GM23338 (cell line): ENCODE measurements around the gene PRRC2A. TPM values are rescaled to one million over a fixed set of nuclear protein-coding genes. Genes with fewer than 3 reads are reported as not detected.

Experiments used
- ATAC-seq: fragments of 200-7000 bp; cut with Tn5 transposase; 3 replicates; pipeline ENCODE4 v1.9.1; 2020
- DNase-seq: peaks from one replicate; pipeline ENCODE4 v3.0.0-alpha.2; 2015; ENCODE audit warnings: low spot score
- H2AFZ ChIP-seq: fragments of 200-600 bp; sonication (generic); 2 replicates; pipeline ENCODE4 v1.8.0; 2016; ENCODE audit warnings: antibody characterized with exemption, mild to moderate bottlenecking, moderate library complexity
- H3F3A ChIP-seq: fragments of 200-600 bp; sonication (generic); replicated peaks from 2 replicates; pipeline ENCODE4 v1.8.0; 2017; ENCODE audit warnings: antibody characterized with exemption, mixed run types, low read depth
- H3K27ac ChIP-seq: fragments of 200-600 bp; sonication (generic); 2 replicates; pipeline ENCODE4 v1.6.1; 2016; ENCODE audit warnings: low read depth
- H3K27me3 ChIP-seq: fragments of 200-600 bp; sonication (generic); 2 replicates; pipeline ENCODE4 v1.8.0; 2016; ENCODE audit warnings: mild to moderate bottlenecking, mixed run types, moderate library complexity; ENCODE audit not compliant: insufficient read depth
- H3K36me3 ChIP-seq: fragments of 200-600 bp; sonication (generic); 2 replicates; pipeline ENCODE4 v1.8.0; 2016; ENCODE audit warnings: mild to moderate bottlenecking; ENCODE audit not compliant: insufficient read depth
- H3K4me1 ChIP-seq: fragments of 200-600 bp; sonication (generic); 2 replicates; pipeline ENCODE4 v1.8.0; 2016; ENCODE audit warnings: mild to moderate bottlenecking, moderate library complexity; ENCODE audit not compliant: insufficient read depth
- H3K4me2 ChIP-seq: fragments of 200-600 bp; sonication (generic); 2 replicates; pipeline ENCODE4 v1.7.1; 2017; ENCODE audit warnings: mixed run types
- H3K4me3 ChIP-seq: fragments of 200-600 bp; sonication (generic); 2 replicates; pipeline ENCODE4 v1.6.1; 2016; ENCODE audit warnings: mixed run types
- H3K79me2 ChIP-seq: fragments of 200-600 bp; sonication (generic); replicated peaks from 2 replicates; pipeline ENCODE4 v1.8.0; 2017; ENCODE audit warnings: mild to moderate bottlenecking; ENCODE audit not compliant: insufficient read depth
- H3K9me2 ChIP-seq: fragments of 200-600 bp; sonication (generic); 2 replicates; pipeline ENCODE4 v1.8.0; 2017; ENCODE audit not compliant: insufficient read depth
- H4K20me1 ChIP-seq: fragments of 200-600 bp; sonication (generic); replicated peaks from 2 replicates; pipeline ENCODE4 v1.8.0; 2017; ENCODE audit warnings: mild to moderate bottlenecking; ENCODE audit not compliant: insufficient read depth
- H3K27ac Mint-ChIP-seq: 2 replicates; pipeline ENCODE4 v1.8.0; 2020; ENCODE audit warnings: inconsistent platforms, mild to moderate bottlenecking, moderate library complexity, mixed read lengths
- H3K27me3 Mint-ChIP-seq: 3 replicates; pipeline ENCODE4 v1.8.0; 2022; ENCODE audit warnings: low read depth, mild to moderate bottlenecking, moderate library complexity, mixed read lengths, inconsistent platforms; ENCODE audit not compliant: insufficient read depth, poor library complexity
- H3K36me3 Mint-ChIP-seq: 3 replicates; pipeline ENCODE4 v1.8.0; 2021; ENCODE audit warnings: low read depth, mild to moderate bottlenecking, inconsistent platforms, moderate library complexity, mixed read lengths
- H3K4me1 Mint-ChIP-seq: 3 replicates; pipeline ENCODE4 v1.8.0; 2020; ENCODE audit warnings: mild to moderate bottlenecking, inconsistent platforms, mixed read lengths
- H3K4me3 Mint-ChIP-seq: 3 replicates; pipeline ENCODE4 v1.8.0; 2021; ENCODE audit warnings: moderate library complexity, mild to moderate bottlenecking, inconsistent platforms, mixed read lengths
- H3K9me3 Mint-ChIP-seq: 3 replicates; pipeline ENCODE4 v1.8.0; 2020; ENCODE audit warnings: moderate library complexity, mild to moderate bottlenecking, inconsistent platforms, mixed read lengths
- CREB1 ChIP-seq: fragments of 250-450 bp; sonication (Bioruptor Pico); IDR thresholded peaks from 2 replicates; pipeline ENCODE4 v1.5.0; 2020; ENCODE audit warnings: low read depth, mild to moderate bottlenecking, moderate library complexity
- CTCF ChIP-seq, 2 experiments: fragments of 200-600 bp in 1 of 2; sonication (generic) in 1 of 2; conservative IDR thresholded peaks; 2 replicates each; pipeline versions ENCODE4 v1.5.1 to v1.6.1; 2016 to 2017; ENCODE audit warnings: antibody characterized with exemption in 2 of 2, low read depth in 2 of 2, mild to moderate bottlenecking in 2 of 2, moderate library complexity in 1 of 2
- ETS1 ChIP-seq: IDR thresholded peaks from 2 replicates; pipeline ENCODE4 v1.6.1; 2016; ENCODE audit warnings: antibody characterized with exemption
- EZH2 ChIP-seq: fragments of 200-600 bp; sonication (generic); IDR thresholded peaks from one replicate; pipeline ENCODE4 v1.8.0; 2017; ENCODE audit warnings: antibody characterized with exemption, mild to moderate bottlenecking, low read depth; ENCODE audit not compliant: unreplicated experiment
- EZH2phosphoT487 ChIP-seq: fragments of 200-600 bp; sonication (generic); IDR thresholded peaks from one replicate; pipeline ENCODE4 v1.8.1; 2018; ENCODE audit warnings: antibody characterized with exemption; ENCODE audit not compliant: unreplicated experiment
- JUNB ChIP-seq: IDR thresholded peaks from one replicate; pipeline ENCODE4 v1.6.1; 2016; ENCODE audit warnings: antibody characterized with exemption; ENCODE audit not compliant: unreplicated experiment
- NANOG ChIP-seq: IDR thresholded peaks from 2 replicates; pipeline ENCODE4 v1.6.1; 2016; ENCODE audit warnings: antibody characterized with exemption, borderline replicate concordance
- POLR2AphosphoS5 ChIP-seq: IDR thresholded peaks from 2 replicates; pipeline ENCODE4 v1.6.1; 2016; ENCODE audit warnings: antibody characterized with exemption, low read depth
- REST ChIP-seq: IDR thresholded peaks from one replicate; pipeline ENCODE4 v1.6.1; 2018; ENCODE audit warnings: antibody characterized with exemption; ENCODE audit not compliant: unreplicated experiment
- STAT1 ChIP-seq: IDR thresholded peaks from one replicate; pipeline ENCODE4 v1.6.1; 2016; ENCODE audit warnings: antibody characterized with exemption; ENCODE audit not compliant: unreplicated experiment
- ZNF114 ChIP-seq: fragments of 250-450 bp; sonication (Bioruptor Pico); IDR thresholded peaks from 2 replicates; pipeline ENCODE4 v1.5.0; 2020; ENCODE audit warnings: mild to moderate bottlenecking, moderate library complexity
- ZNF331 ChIP-seq: fragments of 250-450 bp; sonication (Bioruptor Pico); IDR thresholded peaks from 2 replicates; pipeline ENCODE4 v1.5.0; 2020; ENCODE audit warnings: low read depth, mild to moderate bottlenecking, moderate library complexity
- ZNF462 ChIP-seq: fragments of 250-450 bp; sonication (Bioruptor Pico); IDR thresholded peaks from 2 replicates; pipeline ENCODE4 v1.5.0; 2020; ENCODE audit warnings: mild to moderate bottlenecking, moderate library complexity
- polyA plus RNA-seq: library from polyadenylated mRNA; unstranded; fragments of >200 nt; fragmentation: Nextera tagmentation; extraction: Ambion mirVana; gene quantifications from 2 replicates; pipeline ENCODE4 v1.2.1, GENCODE V29; 2016
- total RNA-seq: library from RNA; depleted of rRNA; stranded (reverse); fragments of >200 nt; shearing (Covaris generic); gene quantifications from 2 replicates; pipeline ENCODE4 v1.2.3, GENCODE V29; 2014

PRRC2A gene
- total and polyA plus RNA-seq, 2 experiments from 2014 or later: 213 to 273 TPM

GRCh38 chr6:31627690-31628287 is 7.3 kb downstream of the PRRC2A start:
- no peak overlapping the region for H3K27ac ChIP-seq
- no peak overlapping the region for H3K4me2 ChIP-seq
- H2AFZ ChIP-seq: no peak overlapping the region
- no peak for ATAC-seq
- no peak overlapping the region for H3K4me3 ChIP-seq
- peaks cover 90% of the 10 kb centered on the region for H3K36me3 ChIP-seq
- H3K4me3 Mint-ChIP-seq: no peak overlapping the region; the same call in 2 of the 3 replicates
- no peak for DNase-seq
- peaks cover 99% of the 10 kb centered on the region for H3K36me3 Mint-ChIP-seq
- H3F3A ChIP-seq: peaks cover 51% of the 10 kb centered on the region
- H3K27me3 ChIP-seq: no peaks in the 10 kb centered on the region
- H3K27me3 Mint-ChIP-seq: peaks cover 13% of the 10 kb centered on the region
- H3K9me3 Mint-ChIP-seq: no peaks in the 10 kb centered on the region; the same call in 2 of the 3 replicates
- H3K79me2 ChIP-seq: peaks cover 61% of the 10 kb centered on the region
- H4K20me1 ChIP-seq: peaks cover 57% of the 10 kb centered on the region
- no peak overlapping the region for H3K27ac Mint-ChIP-seq
- peaks cover 2% of the 10 kb centered on the region; the same call in 1 of the 2 replicates for H3K4me1 ChIP-seq
- H3K9me2 ChIP-seq: no peaks in the 10 kb centered on the region
- peaks cover under 1% of the 10 kb centered on the region; the same call in 2 of the 3 replicates for H3K4me1 Mint-ChIP-seq
- TF ChIP-seq STAT1: no peak
- TF ChIP-seq CREB1: no peak
- TF ChIP-seq ZNF462 (CRISPR knock-in tag): no peak
- no peak for TF ChIP-seq NANOG
- no peak for TF ChIP-seq REST
- no peak for TF ChIP-seq EZH2phosphoT487
- no peak for TF ChIP-seq ZNF331
- TF ChIP-seq ZNF114: no peak
- no peak for TF ChIP-seq CTCF (conservative IDR thresholded peaks at IDR 0.05; ENCODE audit: low read depth in 2 of 2)
- no peak for TF ChIP-seq ETS1
- no peak for TF ChIP-seq JUNB
- TF ChIP-seq POLR2AphosphoS5: no peak
- no peak for TF ChIP-seq EZH2
